Heart right ventricle (tissue), 16 donors: ENCODE data around the gene ADGRG6. TPM values are rescaled to one million over a fixed set of nuclear protein-coding genes. Genes with fewer than 3 reads are reported as not detected.

Experiments used
- ATAC-seq, 8 donors: fragments of 200-7000 bp; cut with Tn5 transposase; one replicate each; pipeline ENCODE4 v1.9.1; 2020; ENCODE audit warnings: mild to moderate bottlenecking in 8 of 8, moderate library complexity in 8 of 8, moderate number of reproducible peaks in 1 of 8
- DNase-seq, 2 donors: peaks; one replicate each; pipeline ENCODE4 v3.0.0-alpha.2; 2020
- H3K27ac ChIP-seq, 10 donors: fragments of 200-600 bp; sonication (generic) in 2 of 10; one replicate each; pipeline versions ENCODE4 v1.5.0 to v1.8.0; 2020 to 2022; ENCODE audit warnings: mild to moderate bottlenecking in 3 of 10
- H3K27me3 ChIP-seq, 7 donors: fragments of 200-600 bp; one replicate each; pipeline ENCODE4 v1.8.0; 2021 to 2022; ENCODE audit warnings: mild to moderate bottlenecking in 2 of 7
- H3K36me3 ChIP-seq, 9 donors: fragments of 200-600 bp; sonication (generic) in 1 of 9; one replicate each; pipeline versions ENCODE4 v1.5.0 to v1.8.0; 2020 to 2022; ENCODE audit warnings: mild to moderate bottlenecking in 2 of 9
- H3K4me1 ChIP-seq, 9 donors: fragments of 200-600 bp; sonication (generic) in 1 of 9; one replicate each; pipeline versions ENCODE4 v1.5.0 to v1.8.0; 2020 to 2022; ENCODE audit warnings: mild to moderate bottlenecking in 4 of 9
- H3K4me3 ChIP-seq, 10 donors: fragments of 200-600 bp; sonication (generic) in 2 of 10; one replicate each; pipeline versions ENCODE4 v1.5.0 to v1.8.0; 2020 to 2022; ENCODE audit warnings: mild to moderate bottlenecking in 7 of 10, moderate library complexity in 2 of 10
- H3K9me3 ChIP-seq, 11 donors: fragments of 200-600 bp in 10 of 11; sonication (generic) in 2 of 11; one replicate each; pipeline versions ENCODE4 v1.5.0 to v1.8.0; 2013 to 2022; ENCODE audit warnings: mild to moderate bottlenecking in 2 of 11, control low read depth in 1 of 11, moderate library complexity in 1 of 11
- CTCF ChIP-seq, 9 donors: fragments of 200-600 bp; sonication (generic) in 2 of 9; IDR thresholded peaks; one replicate each; pipeline versions ENCODE4 v1.5.0 to v1.8.0; 2021 to 2022; ENCODE audit warnings: antibody characterized with exemption in 9 of 9, mild to moderate bottlenecking in 5 of 9, moderate library complexity in 1 of 9
- WGBS, 2 donors: extraction: QIAGEN DNeasy Blood & Tissue Kit; methylation state at CpG; one replicate each; pipeline ENCODE4 v1.1.7; 2013; ENCODE audit warnings: inconsistent platforms in 1 of 2; 5-methylcytosine and 5-hydroxymethylcytosine counted together
- intact Hi-C, 10 donors: fragments of 100-400 bp; cut with DNase I; formaldehyde crosslinking; loops; one replicate each; pipeline versions ENCODE4 v1.11.1 to v1.14.2; 2022
- polyA plus RNA-seq, 2 donors: library from polyadenylated mRNA; stranded (reverse); fragments of 200-250 nt; gene quantifications; one replicate each; pipeline ENCODE4 v1.2.3, GENCODE V29; 2013
- total RNA-seq, 10 donors: library from RNA; stranded (reverse); fragmentation: NEBNext Ultra II Directional in 3 of 10; extraction: Animal tissue kit (Norgen Biotek cat#: 25700) in 3 of 10; gene quantifications; one replicate each; pipeline versions ENCODE4 v1.2.1 to v1.2.4, GENCODE V29; 2021 to 2023
- donor health status: Arrhythmogenic right ventricular cardiomyopathy.
- donor health status: ischemic (EF 13 %, LVEDD 7.1; RV severe dilation, severe dysfunction).
- donor health status: healthy with polysubstance abuse.
- donor health status: DM: no; HTN: yes; CAD: no.
- donor health status: DM: no; HTN: no; CAD: no.
- donor health status: ischemic (EF 25% LVEDD 6.9; RV normal size, moderate dysfunction).
- donor health status: ischemic (EF 25% LVEDD 5.7; RV mildly dilated, moderate dysfunction).
- donor health status: healthy.
- donor health status: DM: yes; HTN: yes; CAD: no.
- donor health status: Ischemic cardiomyopathy.
- donor health status: ischemic (EF 35%, LVEDD 5.7; RV mildly dilated, moderate dysfunction).
- donor health status: nonischemic (EF 11% LVEDD 7.7; RV severe dilation, severe dysfunction).
- donor health status: DM: yes; HTN: yes; CAD: no.
- donor health status: PGD.
- donor health status: ischemic (EF 29% LVEDD 5.4; RV normal size, mild dysfunction).
- donor health status: nonischemic (EF 23%, LVEDD 6.1; RV moderate dilation, normal function).

ADGRG6 gene
- total and polyA plus RNA-seq, 12 donors = 0.93 to 5.9 (median 3.1) TPM

- H3K36me3 ChIP-seq = no peaks in the 10 kb centered on the region
- H3K27me3 ChIP-seq = peaks cover 0 to 11% (median 0%) of the 10 kb centered on the region in 7 donors
- no peak for TF ChIP-seq CTCF (IDR thresholded peaks at IDR 0.05)
- no peak overlapping the region for H3K27ac ChIP-seq
- ATAC-seq = no peak
- H3K9me3 ChIP-seq = peaks cover 0 to 4% (median 0%) of the 10 kb centered on the region in 11 donors
- intact Hi-C loops = no loop called here
- no peaks in the 10 kb centered on the region for H3K4me1 ChIP-seq
- no peak overlapping the region for H3K4me3 ChIP-seq
- DNase-seq = no peak
- WGBS, 2 donors = 75 to 95% methylated on average over 1 of the region's 1 CpG
Measured at GRCh38 chr6:142356884-142357225, 55.0 kb downstream of the ADGRG6 start.

- Histone ChIP-seq H3K4me1 (peaks cover 0 to 2% (median 0%) of the 10 kb centered on the region in 9 donors), H3K27ac (no peak overlapping the region), H3K9me3 (no peaks in the 10 kb centered on the region), H3K27me3 (peaks cover 0 to 15% (median 0%) of the 10 kb centered on the region in 7 donors), H3K4me3 (no peak overlapping the region), H3K36me3 (no peaks in the 10 kb centered on the region)
- DNase-seq = no peak
- ATAC-seq = no peak
- TF ChIP-seq CTCF (IDR thresholded peaks at IDR 0.05) = no peak
- intact Hi-C loops = no loop called here
Measured at GRCh38 chr6:142357879-142358278, 56.1 kb downstream of the ADGRG6 start.

- DNase-seq (no peak), ATAC-seq (no peak)
- Histone ChIP-seq H3K4me3 (no peak overlapping the region), H3K27ac (no peak overlapping the region), H3K4me1 (peaks cover 0 to 2% (median 0%) of the 10 kb centered on the region in 9 donors), H3K36me3 (no peaks in the 10 kb centered on the region), H3K27me3 (peaks cover 0 to 15% (median 0%) of the 10 kb centered on the region in 7 donors), H3K9me3 (no peaks in the 10 kb centered on the region)
- 33 to 36% methylated on average over 2 of the region's 2 CpGs for WGBS, 2 donors
- TF ChIP-seq CTCF (IDR thresholded peaks at IDR 0.05) = no peak
- intact Hi-C loops = no loop called here
Measured at GRCh38 chr6:142359271-142359960, 57.6 kb downstream of the ADGRG6 start.

- no peak for TF ChIP-seq CTCF (IDR thresholded peaks at IDR 0.05)
- peaks cover 0 to 2% (median 0%) of the 10 kb centered on the region in 9 donors for H3K4me1 ChIP-seq
- H3K4me3 ChIP-seq = no peak overlapping the region
- H3K36me3 ChIP-seq = no peaks in the 10 kb centered on the region
- H3K27ac ChIP-seq = no peak overlapping the region
- intact Hi-C loops = no loop called here
- no peaks in the 10 kb centered on the region for H3K9me3 ChIP-seq
- H3K27me3 ChIP-seq = peaks cover 0 to 8% (median 0%) of the 10 kb centered on the region in 7 donors
- ATAC-seq (no peak), DNase-seq (no peak)
- 89 to 91% methylated on average over 5 of the region's 5 CpGs for whole genome bisulfite sequencing, 2 donors
Measured at GRCh38 chr6:142361345-142361744, 59.5 kb downstream of the ADGRG6 start.
